Measurements from ENCODE around the gene SART3.
"Not testable (repeated sequence)": the region's sequence is repeated elsewhere in the genome, so short reads cannot be mapped to it uniquely, and the experiment has no call there.

SART3 gene

DNA sequence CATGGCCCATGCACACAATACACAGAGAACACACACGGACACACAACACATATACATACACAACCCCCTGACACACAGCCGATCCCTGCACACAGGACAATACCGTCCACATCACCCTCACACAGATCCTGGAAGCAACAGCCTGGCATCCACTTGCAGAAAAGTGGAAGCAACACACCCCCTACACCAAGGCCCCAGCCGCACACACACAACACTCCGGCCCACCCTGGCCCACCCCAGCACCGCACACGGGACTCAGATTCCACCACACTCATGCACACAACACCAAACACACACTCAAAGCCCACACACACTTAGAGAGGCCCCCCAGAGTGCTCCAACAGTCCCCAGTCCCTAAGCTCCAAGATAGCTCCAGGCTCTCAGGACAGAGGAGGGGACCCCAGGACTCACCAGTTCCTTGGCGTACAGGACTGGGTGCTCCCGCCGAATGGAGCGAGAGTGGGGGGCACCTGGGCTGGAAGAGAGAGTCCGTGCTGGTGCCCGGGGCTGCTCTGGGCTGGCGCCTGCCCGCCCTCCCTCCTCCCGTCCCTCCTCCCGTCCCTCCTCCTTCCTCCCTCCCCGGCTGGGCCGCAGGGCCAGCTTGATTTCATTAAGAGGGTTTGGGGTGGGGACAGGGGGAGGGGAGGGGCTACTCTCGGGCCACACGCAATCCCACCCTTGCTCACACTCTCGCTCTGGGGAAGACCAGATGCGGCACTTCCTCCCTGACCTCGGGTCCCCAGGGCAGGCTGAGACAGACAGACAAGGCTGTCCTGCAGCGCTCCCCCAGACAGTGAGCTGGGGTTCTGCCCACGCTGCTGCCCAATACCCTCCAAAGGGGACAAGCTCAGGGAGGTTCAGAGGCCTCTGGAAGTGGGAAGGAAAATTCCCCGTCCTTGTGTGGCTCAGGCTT is 36.8 kb upstream of the SART3 start, which contains the start of gene TMEM119:
Gene TMEM119, minus strand, starts transcription at position 526 of the 913 bp plus-strand sequence. CDS start 5,701 bp downstream, outside the sequence.
- DNase-seq, result no peak

DNA sequence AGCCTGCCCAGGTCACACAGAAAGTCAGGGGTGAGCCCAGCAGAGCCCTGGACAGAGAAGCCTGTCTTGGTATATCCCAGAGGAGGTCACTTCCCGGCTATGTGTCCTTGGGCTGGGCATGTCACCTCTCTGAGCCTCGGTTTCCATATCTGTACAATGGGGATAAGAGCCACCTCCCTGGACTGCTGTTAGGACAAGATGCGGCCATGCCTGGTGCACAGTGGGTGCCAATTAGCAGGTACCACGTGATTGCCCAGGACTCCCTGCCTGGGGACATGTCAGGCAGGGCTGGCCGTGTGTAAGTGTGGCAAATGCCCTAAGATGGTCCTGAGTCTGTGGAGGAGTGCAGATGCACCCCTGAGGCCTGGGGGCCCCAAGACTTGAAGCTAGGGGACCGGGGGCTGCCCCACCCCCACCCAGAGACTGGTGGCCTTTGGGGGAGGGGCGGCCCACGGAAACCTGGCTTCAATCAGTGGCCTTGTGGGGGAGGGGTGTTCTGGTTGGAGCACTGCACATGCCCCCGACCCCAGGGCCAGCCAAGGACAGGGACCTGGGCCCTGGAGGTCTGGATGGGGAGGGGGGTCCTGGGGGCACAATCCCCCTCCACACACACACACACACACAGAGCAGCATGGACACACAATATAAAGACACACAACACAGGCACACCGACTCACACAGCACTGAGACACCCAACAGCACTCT is 36.0 kb upstream of the SART3 start:
- no peak for DNase-seq

DNA sequence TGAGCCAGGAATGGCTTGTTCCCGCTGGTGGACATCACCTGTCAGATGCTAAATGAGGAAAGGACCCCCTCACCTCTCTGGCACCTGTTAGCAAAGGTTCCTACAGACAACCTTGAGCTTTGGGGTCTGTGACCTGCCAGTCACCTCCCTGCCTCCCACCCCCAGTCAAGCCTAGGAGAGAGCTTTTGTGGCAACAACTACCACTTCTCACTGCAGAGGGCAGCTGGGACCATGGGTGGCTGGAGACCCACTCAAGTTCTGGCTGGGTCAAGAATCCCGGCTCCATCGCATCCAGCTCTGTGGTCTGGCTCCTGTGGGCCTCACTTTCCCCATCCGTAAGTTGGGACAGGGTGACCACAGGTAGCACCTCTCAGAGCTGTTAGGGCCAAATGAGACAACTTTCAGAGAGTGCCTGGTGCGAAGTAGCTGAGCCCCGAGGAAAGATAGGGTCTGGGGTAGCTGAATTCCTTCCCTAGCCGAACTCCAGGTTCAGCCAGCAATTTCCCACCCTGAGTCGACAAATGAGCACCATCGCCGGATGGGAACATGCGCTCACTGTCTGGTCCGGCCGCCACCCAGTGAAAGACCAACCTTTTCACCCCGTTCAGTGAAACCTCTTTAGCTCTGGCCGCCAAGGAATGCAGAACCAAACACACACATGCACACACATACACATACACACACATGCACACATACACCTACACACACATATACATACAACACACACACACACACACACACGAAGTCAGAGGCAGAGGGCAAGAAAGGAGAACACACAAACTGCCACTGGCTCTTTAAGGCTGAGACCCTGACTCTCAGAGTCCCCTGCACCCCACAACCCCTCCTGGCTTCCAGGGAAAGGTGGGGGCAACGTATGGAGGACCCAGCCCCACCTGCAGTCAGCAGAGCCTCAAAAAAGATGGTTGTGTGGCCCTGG is 35.0 kb upstream of the SART3 start:
- no peak for DNase-seq

DNA sequence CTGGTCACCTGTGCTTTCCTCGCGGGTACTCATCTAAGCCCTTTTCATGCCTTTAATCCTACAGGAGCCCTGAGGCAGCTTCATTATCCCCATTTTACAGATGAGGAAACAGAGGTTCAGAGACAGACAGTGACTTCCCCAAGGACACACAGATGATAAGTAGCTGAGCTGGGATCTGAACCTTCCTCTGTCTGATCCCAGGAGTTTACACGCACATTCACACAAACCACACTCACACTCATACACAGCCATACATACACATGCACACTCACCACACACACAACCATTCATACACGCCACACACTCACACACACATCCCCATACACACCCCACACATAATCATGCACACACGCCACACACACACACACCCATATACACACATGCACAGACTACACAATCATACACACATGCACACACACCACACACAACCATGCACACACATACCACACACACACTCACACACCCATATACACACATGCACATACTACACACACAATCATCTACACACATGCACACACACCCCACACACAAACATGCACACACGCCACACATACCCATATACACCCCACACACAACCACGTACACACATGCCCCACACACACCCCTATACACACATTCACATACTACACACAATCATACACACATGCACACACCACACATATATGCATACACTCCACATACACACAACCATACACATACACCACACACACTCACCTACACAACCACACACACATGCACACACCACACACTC is 34.2 kb upstream of the SART3 start:
- DNase-seq, result no peak

DNA sequence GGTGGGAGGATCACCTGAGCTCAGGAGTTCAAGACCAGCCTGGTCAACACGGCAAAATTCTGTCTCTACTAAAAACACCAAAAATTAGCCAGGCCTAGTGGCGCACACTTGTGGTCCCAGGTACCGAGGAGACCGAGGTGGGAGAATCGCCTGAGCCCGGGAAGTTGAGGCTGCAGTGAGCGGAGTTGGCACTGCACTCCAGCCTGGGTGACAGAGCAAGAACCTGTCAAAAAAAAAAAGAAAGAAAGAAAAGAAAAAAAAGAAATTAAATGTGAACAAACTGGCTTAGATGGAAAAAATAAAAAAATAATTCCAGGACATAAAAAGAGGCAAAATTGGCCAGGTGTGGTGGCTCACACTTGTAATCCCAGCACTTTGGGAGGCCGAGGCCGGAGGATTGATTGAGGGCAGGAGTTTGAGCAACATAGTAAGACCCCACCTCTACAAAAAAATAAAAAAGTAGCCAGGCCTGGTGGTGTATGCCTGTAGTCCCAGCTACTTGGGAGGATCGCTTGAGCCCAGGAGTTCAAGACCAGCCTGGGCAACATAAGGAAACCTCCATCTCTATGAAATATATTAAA is 33.4 kb upstream of the SART3 start:
- no peak for DNase-seq

DNA sequence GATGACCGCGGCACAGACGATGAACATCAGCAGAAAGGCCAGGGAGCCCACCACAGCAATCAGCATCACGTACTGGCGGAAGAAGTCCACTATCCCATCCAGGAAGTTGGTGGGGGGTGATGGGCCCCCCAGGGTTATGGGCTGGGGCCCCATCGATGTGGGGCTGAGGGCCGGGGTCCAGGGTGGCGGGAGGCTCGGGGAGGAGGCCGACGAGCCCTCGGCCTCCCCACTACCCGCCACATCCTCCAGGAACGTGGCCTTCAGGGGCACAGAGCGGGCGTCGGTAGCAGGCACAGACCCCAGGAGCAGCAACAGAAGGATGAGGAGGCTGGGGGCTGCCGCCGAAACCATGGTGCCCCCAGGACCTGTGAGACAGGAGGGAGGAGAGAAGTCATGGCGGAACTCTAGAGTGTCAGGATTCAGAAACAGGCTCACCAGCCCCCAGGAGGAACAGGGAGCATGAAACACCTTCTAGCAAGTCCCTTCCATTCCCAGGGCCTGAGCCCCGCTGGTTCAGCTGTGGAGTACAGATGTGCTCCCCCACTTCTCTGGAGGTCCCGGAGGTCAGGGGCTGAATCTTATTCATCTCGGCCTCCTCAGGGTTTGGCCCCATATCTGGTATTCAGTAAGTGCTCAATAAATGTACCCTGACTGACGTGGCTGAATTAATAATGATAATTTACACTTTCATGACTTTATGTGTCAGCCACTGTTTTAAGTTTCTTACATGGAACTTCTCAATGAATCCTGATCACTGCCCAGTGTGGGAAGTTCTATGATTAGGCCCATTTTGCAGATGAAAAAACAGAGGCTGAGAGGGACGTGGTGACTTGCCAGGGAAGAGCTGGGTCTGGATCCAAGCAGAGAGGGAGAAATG is 31.3 kb upstream of the SART3 start:
- no peak for DNase-seq

DNA sequence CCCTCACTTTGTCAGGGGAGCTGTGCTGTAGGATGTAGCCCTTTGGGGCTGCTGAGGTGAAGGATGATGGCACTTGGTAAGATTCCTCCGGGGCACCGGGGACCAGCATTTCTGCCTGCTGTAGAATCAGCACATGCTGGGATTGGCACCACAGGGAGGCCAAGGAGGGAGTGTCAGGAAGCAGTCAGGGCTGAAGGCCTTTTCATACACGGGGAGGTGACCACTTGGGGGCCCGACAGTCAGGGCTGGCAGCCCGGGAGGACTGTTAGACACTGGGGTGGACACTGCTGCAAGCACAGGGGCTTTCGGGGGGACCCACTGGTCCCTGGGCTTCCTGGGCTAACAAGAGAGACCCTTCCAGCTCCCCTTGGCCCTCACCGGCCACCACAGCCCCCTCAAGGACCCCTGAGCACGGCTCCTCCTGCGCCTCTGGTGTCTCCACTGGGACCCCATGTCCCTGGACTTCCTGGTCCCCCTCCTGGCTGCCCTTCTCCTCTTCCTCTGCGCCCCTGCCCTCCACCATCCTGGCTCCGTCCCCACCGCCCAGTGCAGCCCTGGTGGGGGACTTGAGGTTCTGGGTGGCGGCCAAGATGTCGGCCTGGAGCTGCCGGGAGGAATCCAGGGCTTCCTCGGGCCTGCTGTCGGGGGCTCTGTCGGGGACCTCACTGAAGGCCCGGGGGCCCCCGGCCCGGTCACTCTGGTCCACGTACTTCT is 30.5 kb upstream of the SART3 start:
- DNase-seq, result no peak

DNA sequence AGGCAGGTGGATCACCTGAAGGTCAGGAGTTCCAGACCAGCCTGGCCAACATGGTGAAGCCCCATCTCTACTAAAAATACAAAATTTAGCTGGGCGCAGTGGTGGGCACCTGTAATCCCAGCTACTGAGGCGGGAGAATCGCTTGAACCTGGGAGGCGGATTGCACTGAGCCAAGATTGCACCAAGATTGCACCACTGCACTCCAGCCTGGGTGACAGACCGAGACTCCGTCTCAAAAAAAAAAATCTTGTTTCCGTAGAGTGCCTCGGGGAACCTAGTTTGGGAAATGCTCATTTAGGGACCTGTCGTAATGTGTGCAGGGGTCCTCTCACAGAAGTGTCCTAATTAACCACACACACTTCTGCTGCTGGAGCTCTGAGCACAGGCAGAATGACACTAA is 29.5 kb upstream of the SART3 start:
- not testable (repeated sequence) for DNase-seq

DNA sequence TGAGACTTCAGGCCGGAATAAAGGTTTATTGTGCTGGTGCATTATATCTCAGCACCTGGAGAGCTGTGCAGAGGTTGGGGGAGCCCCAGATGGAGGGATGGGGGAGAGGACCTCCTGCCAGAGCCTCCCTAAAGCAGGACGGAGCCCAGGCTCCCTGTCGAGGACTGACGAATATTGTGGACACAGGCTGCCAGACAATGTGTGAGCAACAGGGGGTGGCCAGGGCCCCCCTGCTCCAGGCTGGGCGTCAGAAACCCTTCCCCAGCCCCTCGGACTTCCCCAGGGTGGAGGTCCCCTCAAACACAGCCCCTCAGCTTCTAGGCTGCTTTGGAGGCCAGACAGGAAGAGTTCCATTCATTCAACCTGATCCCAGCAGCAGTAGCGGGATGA is 28.9 kb upstream of the SART3 start:
- DNase-seq, result no peak

DNA sequence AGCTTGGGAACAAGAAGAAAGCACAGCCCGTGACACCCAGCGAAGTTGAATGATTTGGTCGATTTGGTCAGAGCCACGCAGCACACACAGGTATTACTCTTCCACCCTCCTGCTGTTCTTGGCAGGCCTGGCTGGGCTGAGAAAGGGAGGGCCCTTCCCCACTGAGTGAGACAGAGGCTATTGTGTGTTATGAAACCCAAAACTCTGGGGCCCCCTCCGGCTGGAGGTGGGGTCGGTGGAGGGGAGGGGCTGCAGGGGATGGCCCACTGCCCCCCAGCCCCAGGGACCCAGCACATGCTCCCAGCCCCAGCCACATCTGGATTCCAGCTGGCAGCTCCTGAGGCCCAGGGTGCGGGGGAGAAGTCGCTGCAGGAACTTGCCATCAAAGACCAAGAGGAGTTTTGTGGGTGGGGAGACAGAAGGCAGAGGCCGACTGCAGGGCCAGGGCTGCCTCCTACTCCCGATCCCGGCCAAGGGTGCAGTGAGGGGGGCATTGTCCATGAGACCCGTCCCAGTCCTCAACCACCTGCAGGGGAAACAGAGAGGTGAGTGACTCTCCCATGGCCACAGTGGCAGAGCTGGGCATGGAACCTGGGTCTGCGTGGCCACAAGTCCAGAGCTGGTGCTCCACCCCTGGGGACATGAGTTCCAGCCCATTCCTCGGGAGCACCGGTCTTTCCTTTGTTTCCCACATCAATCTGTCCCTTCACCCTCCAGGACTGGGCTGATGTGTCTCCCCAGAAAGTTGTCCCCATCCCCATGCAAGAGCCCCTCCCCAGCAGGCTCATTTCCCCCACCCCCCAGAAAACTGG is 28.3 kb upstream of the SART3 start:
- DNase-seq, result no peak

DNA sequence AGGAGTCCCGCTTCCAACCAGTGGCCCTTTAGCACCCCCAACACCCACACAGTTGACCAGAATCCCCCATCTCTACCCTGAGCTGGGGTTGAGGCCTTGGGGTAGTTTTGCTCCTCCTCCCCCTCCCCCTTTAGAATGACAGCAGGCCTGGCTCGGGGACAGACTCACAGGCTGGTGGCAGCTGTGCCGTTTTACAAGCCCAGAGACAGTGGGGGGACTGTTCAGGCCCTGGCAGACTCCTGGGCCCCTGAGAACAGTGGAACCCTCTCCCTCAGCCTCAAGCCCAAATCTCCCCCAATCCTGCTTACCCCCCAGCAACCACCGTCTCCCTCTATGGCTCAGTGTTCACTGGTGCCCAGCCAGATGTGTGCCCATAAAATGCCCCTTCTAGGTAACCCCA is 26.9 kb upstream of the SART3 start:
- no peak for DNase-seq

DNA sequence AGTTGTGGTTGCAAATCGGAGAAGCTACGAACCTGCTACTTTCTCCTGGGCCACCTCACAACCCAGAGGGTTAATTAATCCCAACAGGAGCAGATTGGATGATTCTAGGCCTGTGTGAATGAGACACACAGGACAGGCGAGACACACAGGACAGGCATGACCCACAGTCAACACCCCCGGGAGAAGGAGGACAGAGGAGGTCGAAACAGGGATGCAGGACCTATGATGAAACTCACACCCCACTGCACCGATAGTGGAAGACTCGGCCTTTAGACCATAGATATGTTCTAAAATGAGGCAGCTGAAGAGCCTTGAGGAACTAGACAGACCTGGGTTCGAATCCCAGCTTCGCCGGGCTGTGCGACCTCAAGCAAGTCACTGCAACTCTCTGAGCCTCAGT is 25.3 kb upstream of the SART3 start:
- DNase-seq, result no peak

DNA sequence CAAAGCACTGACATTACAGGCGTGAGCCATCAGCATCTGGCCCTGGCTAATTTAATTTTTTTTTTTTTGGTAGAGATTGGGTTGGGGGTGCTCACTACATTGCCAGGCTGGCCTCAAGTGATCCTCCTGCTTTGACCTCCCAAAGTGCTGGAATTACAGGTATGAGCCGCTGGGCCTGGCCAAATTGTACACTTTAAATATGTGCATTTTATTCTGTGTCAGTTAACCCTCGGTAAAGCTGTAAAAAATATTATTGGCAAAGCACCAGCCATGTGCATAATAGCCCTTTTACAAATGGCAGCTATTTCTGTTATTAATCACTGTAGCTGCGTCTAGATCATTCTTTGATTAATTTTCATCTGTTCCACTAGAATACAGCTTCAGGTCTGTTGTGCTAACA is 24.9 kb upstream of the SART3 start:
- DNase-seq, result no peak

DNA sequence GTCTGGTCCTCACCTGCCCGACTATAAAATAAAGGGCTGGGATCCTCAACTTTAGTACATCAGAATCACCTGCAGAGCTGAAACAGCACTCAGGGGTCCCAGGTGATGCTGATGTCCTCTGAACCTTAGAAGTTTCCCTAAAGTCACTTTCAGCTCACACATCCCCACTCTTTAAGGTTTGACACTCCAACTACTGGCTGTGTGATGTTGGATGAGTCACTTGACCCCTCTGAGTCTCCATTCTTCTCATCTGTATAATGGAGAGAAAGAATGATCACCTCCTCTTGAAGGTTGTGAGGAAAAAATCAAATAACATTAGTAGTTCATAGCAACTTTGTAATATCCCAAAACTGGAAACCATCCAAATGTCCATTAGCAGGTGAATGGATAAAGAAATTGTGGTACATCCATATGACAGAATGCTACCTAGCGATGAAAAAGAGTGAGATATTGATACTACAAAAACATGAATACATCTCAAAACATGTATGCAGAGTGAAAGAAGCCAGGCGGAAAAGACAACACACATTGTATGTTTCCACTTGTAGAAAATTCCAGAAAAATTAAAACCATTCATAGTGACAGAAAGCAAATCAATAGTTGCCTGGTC is 23.6 kb upstream of the SART3 start:
- no peak for DNase-seq

DNA sequence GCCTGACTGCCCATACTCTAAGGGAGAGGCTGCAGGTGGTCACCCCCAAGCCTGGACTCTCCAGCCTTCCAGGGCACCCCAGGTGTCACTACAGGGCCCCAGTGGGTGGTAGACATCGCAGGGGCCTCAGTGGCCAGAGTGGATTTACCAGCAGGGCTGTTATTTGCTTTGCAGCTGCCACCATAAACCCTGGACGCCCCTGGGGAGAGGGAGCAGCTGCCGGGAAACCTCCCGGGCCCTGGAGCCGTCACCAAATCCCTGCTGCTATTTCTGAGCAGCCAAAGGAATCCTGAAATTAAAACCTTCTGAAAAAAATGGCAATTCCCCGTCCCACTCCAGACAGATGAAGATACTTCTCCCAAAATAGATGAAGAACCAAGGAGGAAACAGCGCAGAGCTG is 23.0 kb upstream of the SART3 start:
- no peak for DNase-seq

DNA sequence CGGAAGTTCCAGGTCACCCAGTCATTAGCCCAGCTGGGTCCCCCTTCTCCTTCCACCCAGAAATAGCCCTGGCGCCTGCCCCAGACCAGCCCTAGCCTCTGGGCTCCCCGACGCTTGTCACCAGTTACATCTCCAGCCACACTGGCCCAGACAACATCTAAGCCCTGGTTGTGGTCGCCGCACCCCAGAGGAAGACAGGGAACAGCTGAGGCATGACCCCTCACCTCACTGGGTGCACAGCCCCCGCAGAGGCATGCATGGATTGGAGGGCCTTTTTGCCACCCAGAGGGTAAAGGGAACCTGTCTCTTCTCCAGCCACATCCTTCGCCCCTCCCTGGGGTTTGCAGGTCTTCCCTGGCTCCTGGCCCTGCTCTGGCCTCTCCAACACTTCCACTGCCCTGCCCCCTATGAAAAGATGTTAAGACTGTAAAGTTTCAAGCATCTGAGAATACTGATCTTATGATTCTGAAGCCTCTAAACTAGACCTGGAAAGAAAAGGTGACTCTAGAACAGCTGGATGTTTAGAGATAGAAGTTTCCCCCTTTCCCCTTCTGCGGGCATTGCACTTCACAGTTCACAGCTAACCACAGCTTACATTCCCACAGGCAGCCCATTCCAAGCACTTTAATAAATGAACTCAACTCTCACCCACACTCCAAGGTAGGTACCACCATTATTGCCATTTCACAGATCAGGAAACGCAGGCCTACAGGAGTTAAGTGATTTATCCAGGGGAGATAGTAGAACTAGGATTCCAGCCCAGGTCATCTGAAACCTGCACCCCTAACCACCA is 22.2 kb upstream of the SART3 start:
- no peak for DNase-seq

DNA sequence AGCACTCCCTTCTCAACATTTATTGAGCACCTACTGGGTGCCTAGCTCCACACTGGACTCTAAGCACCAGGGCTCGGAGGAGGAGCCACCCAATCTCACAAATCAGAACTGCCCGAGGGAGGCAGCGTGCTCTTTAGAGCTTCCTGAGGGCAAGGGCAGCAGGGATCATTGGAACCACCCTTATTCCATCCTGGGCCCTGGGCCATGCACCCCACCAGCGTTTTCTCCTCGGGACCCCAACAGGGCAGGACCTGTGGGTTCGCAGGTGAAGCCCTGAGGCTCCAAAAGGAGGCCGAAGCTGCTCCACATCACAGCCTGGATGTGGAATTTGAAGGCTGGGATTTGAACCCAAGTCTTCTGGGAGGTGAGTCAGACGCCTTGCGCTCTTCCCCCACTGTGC is 21.5 kb upstream of the SART3 start:
- DNase-seq, result no peak

Measured in NCI-H524 treated with DMSO at 0.1 percent for 48 hours (cell line).